HCT116 (cell line): ENCODE results near the gene CCDC117.

Source experiments
- EZH2 ChIP-seq: fragments of 200-600 bp; sonication (generic); IDR thresholded peaks from 2 replicates; pipeline ENCODE4 v1.6.1; 2017; ENCODE audit warnings: antibody characterized with exemption, mixed run types
- POLR2AphosphoS5 ChIP-seq: IDR thresholded peaks from 2 replicates; pipeline ENCODE4 v1.6.1; 2011; ENCODE audit warnings: mild to moderate bottlenecking, low read depth, low read length, moderate library complexity

GRCh38 chr22:28793976-28794584, 21.6 kb downstream of the CCDC117 start:
- TF ChIP-seq EZH2 (no peak), POLR2AphosphoS5 (no peak)
